VCaP (cell line): Measurements from ENCODE around the gene ANAPC5.

Experiments
- H3K27ac ChIP-seq: fragments of 450-650 bp; 2 replicates; pipeline ENCODE4 v1.5.1; 2017
- TF ChIP-seq, protein P1 (sequence below): fragments of 450-650 bp; conservative IDR thresholded peaks from 2 replicates; pipeline ENCODE4 v1.5.1; 2017; ENCODE audit warnings: mild to moderate bottlenecking, moderate library complexity

The ANAPC5 gene

DNA sequence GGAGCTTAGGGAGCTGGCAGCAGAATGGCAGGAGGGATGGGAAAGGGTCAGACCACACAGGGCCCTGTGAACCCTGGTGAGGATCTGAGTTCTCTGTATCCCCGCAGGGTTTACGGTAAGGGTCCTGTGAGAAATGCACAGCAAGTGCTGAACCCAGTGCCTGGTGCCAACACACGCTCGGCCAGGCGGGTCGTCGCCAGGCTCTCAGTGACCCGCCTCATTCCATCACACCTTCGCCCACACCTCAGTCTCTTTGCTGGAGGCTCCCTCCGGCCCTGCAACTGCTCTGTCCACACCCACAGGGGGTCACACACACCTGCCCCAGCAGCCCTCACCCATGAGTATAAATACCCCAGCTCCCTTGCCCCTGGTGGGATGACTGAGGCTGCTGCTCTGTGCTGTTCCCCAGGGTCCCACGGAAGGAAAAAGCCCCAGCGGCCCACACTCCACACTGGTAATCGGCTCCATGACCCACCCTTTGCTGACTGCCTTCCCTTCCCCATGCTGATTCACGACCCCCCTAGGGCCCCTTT is 78.8 kb downstream of the ANAPC5 start:
- TF ChIP-seq, protein P1, sequence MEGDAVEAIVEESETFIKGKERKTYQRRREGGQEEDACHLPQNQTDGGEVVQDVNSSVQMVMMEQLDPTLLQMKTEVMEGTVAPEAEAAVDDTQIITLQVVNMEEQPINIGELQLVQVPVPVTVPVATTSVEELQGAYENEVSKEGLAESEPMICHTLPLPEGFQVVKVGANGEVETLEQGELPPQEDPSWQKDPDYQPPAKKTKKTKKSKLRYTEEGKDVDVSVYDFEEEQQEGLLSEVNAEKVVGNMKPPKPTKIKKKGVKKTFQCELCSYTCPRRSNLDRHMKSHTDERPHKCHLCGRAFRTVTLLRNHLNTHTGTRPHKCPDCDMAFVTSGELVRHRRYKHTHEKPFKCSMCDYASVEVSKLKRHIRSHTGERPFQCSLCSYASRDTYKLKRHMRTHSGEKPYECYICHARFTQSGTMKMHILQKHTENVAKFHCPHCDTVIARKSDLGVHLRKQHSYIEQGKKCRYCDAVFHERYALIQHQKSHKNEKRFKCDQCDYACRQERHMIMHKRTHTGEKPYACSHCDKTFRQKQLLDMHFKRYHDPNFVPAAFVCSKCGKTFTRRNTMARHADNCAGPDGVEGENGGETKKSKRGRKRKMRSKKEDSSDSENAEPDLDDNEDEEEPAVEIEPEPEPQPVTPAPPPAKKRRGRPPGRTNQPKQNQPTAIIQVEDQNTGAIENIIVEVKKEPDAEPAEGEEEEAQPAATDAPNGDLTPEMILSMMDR: no peak
- no peak overlapping the region for H3K27ac ChIP-seq

GRCh38 chr12:121267822-121268221 is 84.4 kb downstream of the ANAPC5 start:
- TF ChIP-seq, protein P1: no peak
- H3K27ac ChIP-seq: no peak overlapping the region

DNA sequence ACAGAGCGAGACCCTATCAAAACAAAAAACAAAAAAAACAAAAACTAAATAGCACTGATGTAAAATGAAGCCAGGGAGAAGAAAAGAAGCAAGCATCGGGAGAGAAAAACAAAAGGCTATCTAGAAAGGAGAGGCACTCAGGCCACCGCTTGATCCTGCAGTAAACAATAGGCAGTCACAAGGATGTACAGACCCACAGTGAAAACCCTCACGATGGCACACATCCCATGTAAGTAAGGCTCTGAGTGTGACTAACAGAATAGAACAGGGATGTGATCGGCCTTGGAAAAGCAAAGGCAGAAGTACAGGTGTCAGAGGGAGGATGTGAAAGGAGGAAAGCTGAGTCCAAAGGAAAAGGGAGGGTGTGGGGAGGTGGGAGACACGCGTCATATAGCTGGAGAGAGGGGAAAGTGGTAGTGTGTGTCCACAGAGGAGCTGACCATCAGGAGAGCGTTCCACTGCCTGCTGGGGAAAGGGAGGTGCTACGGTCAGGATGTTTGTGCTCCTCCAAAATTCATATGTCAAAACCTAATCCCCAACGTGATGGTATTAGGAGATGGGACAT is 87.2 kb downstream of the ANAPC5 start:
- TF ChIP-seq, protein P1: no peak
- H3K27ac ChIP-seq: no peak overlapping the region

- TF ChIP-seq, protein P1: no peak
- H3K27ac ChIP-seq: no peak overlapping the region
Measured at GRCh38 chr12:121264135-121264534, 88.1 kb downstream of the ANAPC5 start.

DNA sequence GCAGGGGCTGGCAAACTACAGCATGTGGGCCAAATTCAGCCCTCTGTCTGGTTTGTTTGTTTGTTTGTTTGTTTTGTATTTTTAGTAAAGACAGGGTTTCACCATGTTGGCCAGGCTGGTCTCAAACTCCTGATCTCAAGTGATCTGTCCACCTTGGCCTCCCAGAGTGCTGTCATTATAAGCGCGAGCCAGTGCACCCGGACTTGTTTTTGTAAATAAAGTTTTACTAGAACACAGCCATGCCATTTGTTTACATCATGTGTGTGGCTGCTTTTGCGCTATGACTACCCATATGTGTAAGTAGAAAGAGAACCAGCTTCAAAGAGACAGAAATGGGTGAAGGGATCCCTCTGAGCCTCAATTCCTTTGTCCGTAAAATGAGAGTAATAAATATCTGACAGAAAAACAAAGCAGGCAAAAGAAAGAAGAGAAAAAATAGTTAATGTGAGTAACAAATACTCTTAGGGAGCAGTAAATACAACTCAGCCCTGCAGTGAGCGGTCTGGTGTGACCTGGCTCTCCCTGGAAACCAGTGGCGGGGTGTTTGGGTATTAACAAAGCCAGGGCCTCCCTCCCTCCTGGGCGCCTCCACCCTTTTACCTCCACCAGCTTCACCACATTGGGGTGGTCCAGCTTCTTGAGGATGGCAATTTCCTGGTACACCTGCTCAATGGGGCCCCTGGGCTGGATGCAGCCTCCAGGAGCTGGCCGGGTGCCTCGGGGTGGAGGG is 88.8 kb downstream of the ANAPC5 start:
- TF ChIP-seq, protein P1: no peak
- no peak overlapping the region for H3K27ac ChIP-seq

DNA sequence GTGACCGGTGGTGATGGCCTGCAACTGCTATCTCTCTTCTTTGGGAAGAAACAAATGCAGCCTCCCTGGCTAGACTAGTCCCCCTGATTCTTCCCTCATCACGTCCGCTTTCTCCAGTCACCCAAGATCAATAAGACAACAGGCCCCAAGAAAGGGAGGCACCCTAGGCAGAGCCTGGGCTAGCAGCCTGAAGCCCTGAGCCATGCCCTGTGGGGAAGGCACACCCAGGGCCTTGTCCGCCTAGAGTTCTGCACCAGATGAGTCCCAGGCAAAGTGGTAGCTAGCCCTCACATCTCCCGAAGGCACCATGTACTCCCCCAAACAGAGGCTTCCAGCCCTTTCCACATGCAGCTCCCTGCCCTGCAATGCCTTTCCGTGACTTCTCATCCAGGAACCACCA is 90.8 kb downstream of the ANAPC5 start:
- no peak overlapping the region for H3K27ac ChIP-seq
- TF ChIP-seq, protein P1: no peak

- no peak overlapping the region for H3K27ac ChIP-seq
- TF ChIP-seq, protein P1: no peak
Measured at GRCh38 chr12:121260091-121260490, 92.1 kb downstream of the ANAPC5 start.
